ENCODE measurements around the gene SAXO1. TPM values are rescaled to one million over a fixed set of nuclear protein-coding genes. Genes with fewer than 3 reads are reported as not detected.

Gene SAXO1
- total RNA-seq, 1 donor from 2014 or later, result under 0.01 TPM

Small RNA genes lying within 50 kb of the gene (small RNA-seq; reads per million reads assigned to genes)
- gene RNU6-264P (ENCODE audit: low replicate concordance), result not detected
- 5.6 reads per million, percentile 92 among the genes with 10 or more reads in this experiment for gene SCARNA8 (ENCODE audit: low replicate concordance)

Other genes starting within 250 kb of the SAXO1 start
- gene RRAGA, start 16.2 kb upstream of the SAXO1 start, total RNA-seq, result 44.3 TPM
- gene HAUS6, start 69.7 kb upstream of the SAXO1 start, total RNA-seq, result 14.7 TPM
- gene PLIN2, start 94.3 kb upstream of the SAXO1 start, total RNA-seq, result 138 TPM
- gene DENND4C, start 197.5 kb upstream of the SAXO1 start, total RNA-seq, result 107 TPM